Right lobe of liver (tissue), 6 donors: Measurements from ENCODE around the gene ANXA4. TPM values are rescaled to one million over a fixed set of nuclear protein-coding genes. Genes with fewer than 3 reads are reported as not detected.

Experiments used
- ATAC-seq, 4 donors: fragments of 200-7000 bp; cut with Tn5 transposase; one replicate each; pipeline ENCODE4 v1.9.1; 2020; ENCODE audit warnings: mild to moderate bottlenecking in 4 of 4, moderate library complexity in 4 of 4
- DNase-seq, 3 donors: peaks; one replicate each; pipeline ENCODE4 v3.0.0-alpha.2; 2020
- H3K27ac ChIP-seq, 3 donors: fragments of 200-600 bp; one replicate each; pipeline ENCODE4 v1.8.0; 2022
- H3K27me3 ChIP-seq, 2 donors: fragments of 200-600 bp; one replicate each; pipeline ENCODE4 v1.8.0; 2022
- H3K36me3 ChIP-seq, 4 donors: fragments of 200-600 bp; sonication (generic) in 1 of 4; one replicate each; pipeline versions ENCODE4 v1.5.1 to v1.8.0; 2017 to 2022; ENCODE audit warnings: control low read depth in 1 of 4
- H3K4me1 ChIP-seq, 4 donors: fragments of 200-600 bp; sonication (generic) in 1 of 4; one replicate each; pipeline versions ENCODE4 v1.5.1 to v1.8.0; 2017 to 2022; ENCODE audit warnings: control low read depth in 1 of 4
- H3K4me3 ChIP-seq, 3 donors: fragments of 200-600 bp; one replicate each; pipeline ENCODE4 v1.8.0; 2022
- H3K9me3 ChIP-seq, 4 donors: fragments of 200-600 bp; sonication (generic) in 1 of 4; one replicate each; pipeline versions ENCODE4 v1.5.1 to v1.8.0; 2017 to 2022; ENCODE audit warnings: control low read depth in 1 of 4
- POLR2A ChIP-seq: fragments of 450-650 bp; IDR thresholded peaks from one replicate; pipeline ENCODE4 v1.6.1; 2017; ENCODE audit warnings: antibody characterized with exemption, mild to moderate bottlenecking
- WGBS: methylation state at CpG from one replicate; pipeline ENCODE4 v1.1.6; 2018; ENCODE audit warnings: low coverage, low lambda C conversion rate; ENCODE audit not compliant: insufficient coverage; ENCODE audit errors: missing lambda C conversion rate; 5-methylcytosine and 5-hydroxymethylcytosine counted together
- intact Hi-C, 2 donors: fragments of 100-400 bp; cut with DNase I; formaldehyde crosslinking; loops; one replicate each; pipeline versions ENCODE4 v1.11.2 to v1.14.1; 2022
- total RNA-seq, 6 experiments: library from RNA; depleted of rRNA in 2 of 6; stranded (reverse); fragments of >200 nt in 2 of 6; fragmentation: NEBNext Ultra II Directional in 3 of 6; extraction: Animal tissue kit (Norgen Biotek cat#: 25700) in 3 of 6; gene quantifications; one replicate each; pipeline versions ENCODE4 v1.1.0 to v1.2.4, GENCODE V29; 2016 to 2023
- TF ChIP-seq, protein P1 (sequence below), 4 donors: fragments of 200-600 bp in 3 of 4; fragments of 450-650 bp in 1 of 4; IDR thresholded peaks; one replicate each; pipeline versions ENCODE4 v1.5.1 to v1.8.0; 2016 to 2022; ENCODE audit warnings: antibody characterized with exemption in 4 of 4, mild to moderate bottlenecking in 2 of 4
- donor health status: DM: no; HTN: yes; CAD: no.
- donor health status: DM: no; HTN: no; CAD: no.
- donor health status: DM: no; HTN: no; CAD: no.
- donor health status: DM: no; HTN: yes; CAD: no.
- donor health status: DM: no; HTN: yes; CAD: no.

Gene ANXA4
- total RNA-seq, 6 experiments from 2014 or later = 53.5 to 173 (median 92.1) TPM

DNA sequence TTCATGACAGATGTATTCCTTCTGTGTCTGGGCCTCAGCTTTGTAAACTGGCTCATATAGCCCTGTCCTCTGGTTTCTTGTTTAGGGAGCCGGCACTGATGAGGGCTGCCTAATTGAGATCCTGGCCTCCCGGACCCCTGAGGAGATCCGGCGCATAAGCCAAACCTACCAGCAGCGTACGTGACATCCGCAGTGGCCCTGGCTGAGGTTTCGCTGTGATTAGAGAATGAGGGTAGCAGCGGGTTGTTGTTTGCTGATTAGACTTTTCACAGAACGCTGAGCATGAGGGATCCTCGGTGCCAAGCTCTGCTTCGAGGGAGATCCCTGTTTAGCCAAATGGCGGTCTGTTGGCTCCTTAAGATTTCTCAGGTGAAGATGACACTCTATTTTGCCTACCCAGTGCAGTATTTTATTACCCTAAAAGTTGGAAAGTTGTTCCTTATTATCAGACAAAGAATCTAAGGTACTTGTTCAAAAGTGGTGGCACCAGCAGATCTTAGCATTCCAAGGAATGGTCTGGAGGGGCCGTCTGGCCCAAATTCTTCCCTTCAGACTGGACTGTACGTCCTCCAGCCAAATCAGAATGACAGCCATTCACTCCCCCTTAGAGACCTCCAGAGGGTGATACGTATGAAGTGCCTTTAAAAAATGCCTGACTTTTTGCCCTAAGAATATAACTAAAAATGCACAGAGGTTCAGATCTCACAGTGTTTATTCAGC lies 66.0 kb downstream of the ANXA4 start:
- H3K4me1 ChIP-seq = no peaks in the 10 kb centered on the region
- no peak for ATAC-seq
- 93% methylated on average over 9 of the region's 16 CpGs for WGBS

DNA sequence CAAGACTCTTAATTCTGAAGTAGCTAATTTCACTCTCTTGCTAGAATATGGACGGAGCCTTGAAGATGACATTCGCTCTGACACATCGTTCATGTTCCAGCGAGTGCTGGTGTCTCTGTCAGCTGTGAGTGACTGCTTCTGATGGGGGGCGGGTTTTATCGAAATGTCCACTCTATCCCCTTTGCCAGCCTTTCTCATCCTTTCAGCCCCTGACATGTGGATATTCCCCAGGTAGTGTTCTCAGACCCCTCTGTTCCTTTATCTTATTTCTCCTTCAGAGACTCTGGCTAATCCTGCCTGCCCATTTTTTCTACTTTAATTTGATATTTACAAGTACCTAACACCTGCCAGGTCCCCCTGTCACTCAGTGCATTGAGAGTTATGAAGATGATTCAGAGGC lies 68.6 kb downstream of the ANXA4 start:
- WGBS = 97% methylated on average over 6 of the region's 6 CpGs
- DNase-seq = no peak
- intact Hi-C loops = no loop called here
- Histone ChIP-seq H3K4me1 (peaks cover 0 to under 1% (median 0%) of the 10 kb centered on the region in 4 donors), H3K27me3 (no peaks in the 10 kb centered on the region), H3K27ac (no peak overlapping the region), H3K36me3 (peaks cover 0 to 67% (median 24%) of the 10 kb centered on the region in 4 donors), H3K4me3 (no peak overlapping the region), H3K9me3 (no peaks in the 10 kb centered on the region)
- no peak for ATAC-seq
- TF ChIP-seq, protein P1, sequence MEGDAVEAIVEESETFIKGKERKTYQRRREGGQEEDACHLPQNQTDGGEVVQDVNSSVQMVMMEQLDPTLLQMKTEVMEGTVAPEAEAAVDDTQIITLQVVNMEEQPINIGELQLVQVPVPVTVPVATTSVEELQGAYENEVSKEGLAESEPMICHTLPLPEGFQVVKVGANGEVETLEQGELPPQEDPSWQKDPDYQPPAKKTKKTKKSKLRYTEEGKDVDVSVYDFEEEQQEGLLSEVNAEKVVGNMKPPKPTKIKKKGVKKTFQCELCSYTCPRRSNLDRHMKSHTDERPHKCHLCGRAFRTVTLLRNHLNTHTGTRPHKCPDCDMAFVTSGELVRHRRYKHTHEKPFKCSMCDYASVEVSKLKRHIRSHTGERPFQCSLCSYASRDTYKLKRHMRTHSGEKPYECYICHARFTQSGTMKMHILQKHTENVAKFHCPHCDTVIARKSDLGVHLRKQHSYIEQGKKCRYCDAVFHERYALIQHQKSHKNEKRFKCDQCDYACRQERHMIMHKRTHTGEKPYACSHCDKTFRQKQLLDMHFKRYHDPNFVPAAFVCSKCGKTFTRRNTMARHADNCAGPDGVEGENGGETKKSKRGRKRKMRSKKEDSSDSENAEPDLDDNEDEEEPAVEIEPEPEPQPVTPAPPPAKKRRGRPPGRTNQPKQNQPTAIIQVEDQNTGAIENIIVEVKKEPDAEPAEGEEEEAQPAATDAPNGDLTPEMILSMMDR (IDR thresholded peaks at IDR 0.05) = no peak
- TF ChIP-seq POLR2A = no peak

More for the DNA sequence above, 66.0 kb downstream of the ANXA4 start:
- H3K27ac ChIP-seq = no peak overlapping the region
- H3K9me3 ChIP-seq = no peaks in the 10 kb centered on the region
- no peaks in the 10 kb centered on the region for H3K27me3 ChIP-seq
- TF ChIP-seq, protein P1 (IDR thresholded peaks at IDR 0.05) = no peak
- no peak for TF ChIP-seq POLR2A
- H3K4me3 ChIP-seq = no peak overlapping the region
- peaks cover 0 to 77% (median 24%) of the 10 kb centered on the region in 4 donors for H3K36me3 ChIP-seq
- no peak for DNase-seq
- intact Hi-C loops = no loop called here

GRCh38 chr2:69811018-69811417 lies 69.1 kb downstream of the ANXA4 start:
- Histone ChIP-seq H3K36me3 (peaks cover 0 to 64% (median 21%) of the 10 kb centered on the region in 4 donors), H3K9me3 (no peaks in the 10 kb centered on the region), H3K4me1 (peaks cover 0 to 5% (median 2%) of the 10 kb centered on the region in 4 donors), H3K27me3 (no peaks in the 10 kb centered on the region), H3K27ac (no peak overlapping the region), H3K4me3 (no peak overlapping the region)
- intact Hi-C loops = no loop called here
- TF ChIP-seq, protein P1 (IDR thresholded peaks at IDR 0.05) = no peak
- TF ChIP-seq POLR2A = no peak
- DNase-seq (no peak), ATAC-seq (no peak)
- WGBS = 93% methylated on average over 5 of the region's 5 CpGs

DNA sequence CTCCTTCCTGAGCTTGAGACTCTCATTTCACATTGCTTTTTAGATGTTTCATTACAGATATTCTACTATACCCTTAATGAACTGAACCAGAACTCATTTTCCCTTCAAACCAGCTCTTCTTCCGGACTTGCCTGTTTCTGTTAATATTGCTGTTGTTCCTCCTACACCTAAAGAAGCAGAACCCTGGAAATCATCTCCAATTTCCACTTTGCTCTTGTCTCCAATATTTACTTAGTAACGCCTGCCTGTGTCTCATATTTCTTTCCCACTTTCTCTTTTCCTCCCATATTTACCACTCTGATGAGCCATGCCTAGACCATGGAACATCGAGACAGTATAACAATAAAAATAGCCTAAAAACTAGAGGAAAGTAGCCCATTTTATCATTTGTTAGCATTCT lies 69.7 kb downstream of the ANXA4 start:
- ATAC-seq = no peak
- Histone ChIP-seq H3K36me3 (peaks cover 0 to 58% (median 18%) of the 10 kb centered on the region in 4 donors), H3K27ac (no peak overlapping the region), H3K27me3 (no peaks in the 10 kb centered on the region), H3K4me3 (no peak overlapping the region), H3K4me1 (peaks cover 0 to 9% (median 7%) of the 10 kb centered on the region in 4 donors), H3K9me3 (no peaks in the 10 kb centered on the region)
- intact Hi-C loops = no loop called here
- 89% methylated on average over 3 of the region's 3 CpGs for WGBS
- TF ChIP-seq POLR2A = no peak
- TF ChIP-seq, protein P1 (IDR thresholded peaks at IDR 0.05) = no peak
- no peak for DNase-seq
